Measurements from ENCODE around the gene SRRM1.

Gene SRRM1

GRCh38 chr1:24632832-24633175 is 10.3 kb upstream of the SRRM1 start:
- DNase-seq (ENCODE audit: low spot score): no peak
- TF ChIP-seq CTCF (IDR thresholded peaks at IDR 0.05): no peak
- H3K27ac ChIP-seq: no peak overlapping the region

GRCh38 chr1:24635195-24635843 is 7.8 kb upstream of the SRRM1 start:
- no peak for DNase-seq (ENCODE audit: low spot score)
- H3K4me3 ChIP-seq: no peak overlapping the region
- TF ChIP-seq CTCF (IDR thresholded peaks at IDR 0.05): peak; percentile 32
- no peak overlapping the region for H3K27ac ChIP-seq

More at GRCh38 chr1:24632832-24633175, 10.3 kb upstream of the SRRM1 start:
- H3K4me3 ChIP-seq: no peak overlapping the region

- Histone ChIP-seq H3K4me3 (no peak overlapping the region), H3K27ac (no peak overlapping the region)
- no peak for DNase-seq (ENCODE audit: low spot score)
- TF ChIP-seq CTCF (IDR thresholded peaks at IDR 0.05): no peak
Observed at GRCh38 chr1:24636661-24637357, 6.3 kb upstream of the SRRM1 start.

GRCh38 chr1:24639094-24639493 is 4.0 kb upstream of the SRRM1 start:
- Histone ChIP-seq H3K4me3 (no peak overlapping the region), H3K27ac (no peak overlapping the region)
- no peak for TF ChIP-seq CTCF (IDR thresholded peaks at IDR 0.05)
- DNase-seq (ENCODE audit: low spot score): no peak

- Histone ChIP-seq H3K4me3 (no peak overlapping the region), H3K27ac (no peak overlapping the region)
- no peak for TF ChIP-seq CTCF (IDR thresholded peaks at IDR 0.05)
- no peak for DNase-seq (ENCODE audit: low spot score)
Observed at GRCh38 chr1:24639881-24640280, 3.2 kb upstream of the SRRM1 start.

- Histone ChIP-seq H3K27ac (no peak overlapping the region), H3K4me3 (no peak overlapping the region)
- no peak for DNase-seq (ENCODE audit: low spot score)
- no peak for TF ChIP-seq CTCF (IDR thresholded peaks at IDR 0.05)
Observed at GRCh38 chr1:24640288-24640687, 2.8 kb upstream of the SRRM1 start.

GRCh38 chr1:24641646-24642151 is 1.4 kb upstream of the SRRM1 start:
- H3K27ac ChIP-seq: peak overlapping the region; percentile 99
- no peak for TF ChIP-seq CTCF (IDR thresholded peaks at IDR 0.05)
- DNase-seq (ENCODE audit: low spot score): no peak
- H3K4me3 ChIP-seq: peak overlapping the region; percentile 78
